Stomach smooth muscle (tissue), 2 donors: ENCODE measurements around the gene ADARB2.

Experiments used
- H3K27ac ChIP-seq: one replicate; pipeline ENCODE4 v1.7.0; 2013; ENCODE audit warnings: mild to moderate bottlenecking, low read length, inconsistent platforms
- H3K27me3 ChIP-seq, 2 donors: one replicate each; pipeline ENCODE4 v1.7.0; 2013; ENCODE audit warnings: low read length in 2 of 2; ENCODE audit not compliant: insufficient read depth in 2 of 2, control insufficient read depth in 1 of 2
- H3K36me3 ChIP-seq, 2 donors: one replicate each; pipeline ENCODE4 v1.7.0; 2013; ENCODE audit warnings: low read length in 2 of 2; ENCODE audit not compliant: control insufficient read depth in 2 of 2, insufficient read depth in 2 of 2
- H3K4me1 ChIP-seq: one replicate; pipeline ENCODE4 v1.7.0; 2013; ENCODE audit warnings: low read length; ENCODE audit not compliant: control insufficient read depth, insufficient read depth
- H3K4me3 ChIP-seq, 2 donors: one replicate each; pipeline ENCODE4 v1.7.0; 2013; ENCODE audit warnings: low read length in 2 of 2
- H3K9ac ChIP-seq, 2 donors: one replicate each; pipeline ENCODE4 v1.7.0; 2013; ENCODE audit warnings: low read length in 2 of 2, mild to moderate bottlenecking in 1 of 2
- H3K9me3 ChIP-seq, 2 donors: one replicate each; pipeline ENCODE4 v1.7.0; 2013; ENCODE audit warnings: low read length in 2 of 2; ENCODE audit not compliant: control insufficient read depth in 2 of 2
- donor health status: healthy.
- donor health status: Pancreatic carcinoma.

Gene ADARB2

DNA sequence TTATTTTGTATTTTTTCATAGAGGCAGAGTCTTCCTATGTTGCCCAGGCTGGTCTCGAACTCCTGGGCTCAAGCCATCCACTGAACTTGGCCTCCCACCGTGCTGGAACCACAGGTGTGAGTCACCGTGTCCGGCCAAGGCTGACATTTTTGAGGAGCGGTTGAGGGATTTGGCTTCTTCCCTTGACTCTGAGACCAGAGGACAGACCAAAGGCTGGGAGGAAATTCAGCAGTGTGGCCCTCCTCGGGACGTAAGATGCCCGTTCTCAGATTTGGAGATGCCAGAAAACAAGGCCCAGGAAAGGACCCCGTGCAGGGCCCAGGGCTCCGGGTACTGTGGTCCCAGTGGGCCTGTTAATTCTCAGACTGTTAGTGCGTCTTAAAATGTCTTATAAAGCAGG, 535.0 kb downstream of the ADARB2 start:
- Histone ChIP-seq H3K9ac (no peak overlapping the region), H3K36me3 (no peaks in the 10 kb centered on the region), H3K4me1 (no peaks in the 10 kb centered on the region), H3K9me3 (no peaks in the 10 kb centered on the region), H3K4me3 (no peak overlapping the region), H3K27me3 (peaks cover 0 to 7% of the 10 kb centered on the region in 2 donors), H3K27ac (no peak overlapping the region)

DNA sequence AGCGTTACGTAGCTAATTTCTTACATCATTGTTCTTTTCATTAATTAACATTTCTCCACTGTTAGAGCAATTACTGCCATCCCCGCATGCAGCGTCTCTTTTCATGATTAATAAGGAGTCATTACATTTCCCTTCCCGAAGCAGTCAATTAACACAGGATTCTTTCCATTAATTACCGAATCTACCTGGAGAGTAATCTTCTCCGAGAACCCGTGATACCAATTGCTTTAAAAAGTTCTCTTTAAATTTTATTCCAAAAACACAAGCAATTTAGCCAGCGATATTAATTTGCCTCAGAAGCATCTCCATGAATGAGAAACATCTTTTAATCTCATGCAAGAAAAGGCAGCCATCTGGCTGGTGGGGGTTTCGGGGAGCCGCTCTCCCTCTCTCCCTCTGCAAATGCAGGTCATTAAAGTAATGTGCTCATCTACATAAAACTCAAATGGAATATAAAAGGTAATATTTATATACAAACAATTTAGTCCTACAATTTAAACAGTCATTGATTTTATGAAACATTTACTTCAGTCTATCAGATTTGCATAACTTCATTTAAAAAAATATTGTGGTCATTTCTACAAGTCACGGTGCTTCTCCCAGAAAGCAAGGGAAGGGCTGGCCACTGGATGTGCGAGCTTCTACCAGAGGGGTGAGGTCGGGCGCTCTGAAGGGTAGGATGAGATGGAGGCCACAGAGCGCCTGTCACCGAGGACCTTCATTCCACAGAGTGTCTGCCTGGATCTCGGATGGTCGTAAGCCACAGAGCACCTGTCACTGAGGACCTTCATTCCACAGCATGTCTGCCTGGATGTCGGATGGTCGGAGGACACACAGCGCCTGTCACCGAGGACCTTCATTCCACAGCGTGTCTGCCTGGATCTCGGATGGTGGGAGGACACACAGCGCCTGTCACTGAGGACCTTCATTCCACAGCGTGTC, 536.2 kb downstream of the ADARB2 start:
- Histone ChIP-seq H3K4me3 (no peak overlapping the region), H3K9me3 (no peaks in the 10 kb centered on the region), H3K27ac (no peak overlapping the region), H3K27me3 (peaks cover 0 to 7% of the 10 kb centered on the region in 2 donors), H3K36me3 (no peaks in the 10 kb centered on the region), H3K9ac (no peak overlapping the region), H3K4me1 (no peaks in the 10 kb centered on the region)

DNA sequence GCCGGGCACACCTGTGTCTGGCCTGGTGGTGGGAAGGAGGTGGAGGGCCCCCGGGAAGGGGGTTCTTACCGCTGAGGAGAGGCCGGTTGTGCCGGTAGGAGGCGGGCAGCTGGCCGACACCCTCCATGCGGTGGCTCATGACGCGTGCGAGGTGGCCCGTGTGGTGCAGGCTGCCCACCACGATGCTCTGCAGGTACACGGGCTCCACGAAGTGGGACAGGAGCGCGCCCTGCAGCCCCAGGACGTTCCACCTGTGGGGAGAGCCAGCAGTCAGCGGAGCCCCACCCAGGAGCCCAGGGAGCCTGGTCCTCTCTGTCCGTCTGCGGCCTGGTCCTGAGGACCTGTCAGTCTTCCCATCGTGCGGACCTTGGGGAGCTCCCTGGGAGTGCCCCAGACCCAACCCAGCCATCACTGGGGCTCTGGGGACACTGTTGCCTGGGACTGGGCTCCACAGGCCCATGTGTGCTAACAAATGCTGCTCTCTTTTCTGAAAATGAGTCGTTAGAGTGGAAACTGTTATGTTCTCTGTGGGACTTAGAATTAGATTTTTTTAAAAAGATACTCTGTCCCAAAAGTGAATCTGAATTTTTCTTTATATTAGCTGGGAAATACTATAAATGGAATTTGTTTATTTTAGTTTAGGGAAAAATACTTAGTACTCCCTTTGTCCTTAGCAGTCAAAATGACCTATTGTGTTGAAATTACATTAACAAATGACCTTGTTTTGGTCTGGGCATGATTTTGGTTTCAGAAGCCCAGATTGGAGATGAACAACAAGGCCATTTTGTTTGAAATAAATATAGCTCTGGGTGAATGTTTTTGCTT, 537.2 kb downstream of the ADARB2 start:
- Histone ChIP-seq H3K9ac (no peak overlapping the region), H3K36me3 (no peaks in the 10 kb centered on the region), H3K4me1 (no peaks in the 10 kb centered on the region), H3K9me3 (no peaks in the 10 kb centered on the region), H3K27ac (no peak overlapping the region), H3K27me3 (peaks cover 4 to 7% of the 10 kb centered on the region in 2 donors), H3K4me3 (no peak overlapping the region)

DNA sequence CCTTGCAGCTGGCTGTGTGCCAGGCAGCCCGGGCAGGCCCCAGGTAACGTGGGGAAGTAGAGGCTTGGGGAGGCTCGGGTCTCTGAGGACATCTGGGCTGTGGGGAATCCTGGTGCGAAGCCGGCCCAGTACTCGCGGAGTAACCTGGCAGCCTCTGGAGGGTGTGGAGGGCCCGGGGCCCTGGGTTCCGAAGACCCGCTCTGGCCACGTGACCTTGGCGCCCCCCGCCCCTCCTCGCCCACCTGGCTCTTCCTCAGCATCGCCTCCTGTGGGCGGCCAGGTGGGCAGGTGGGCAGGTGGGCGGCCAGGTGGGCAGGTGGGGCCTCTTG, 538.0 kb downstream of the ADARB2 start:
- Histone ChIP-seq H3K9me3 (no peaks in the 10 kb centered on the region), H3K27me3 (peaks cover 4 to 7% of the 10 kb centered on the region in 2 donors), H3K4me1 (no peaks in the 10 kb centered on the region), H3K4me3 (no peak overlapping the region), H3K27ac (no peak overlapping the region), H3K36me3 (no peaks in the 10 kb centered on the region), H3K9ac (no peak overlapping the region)

DNA sequence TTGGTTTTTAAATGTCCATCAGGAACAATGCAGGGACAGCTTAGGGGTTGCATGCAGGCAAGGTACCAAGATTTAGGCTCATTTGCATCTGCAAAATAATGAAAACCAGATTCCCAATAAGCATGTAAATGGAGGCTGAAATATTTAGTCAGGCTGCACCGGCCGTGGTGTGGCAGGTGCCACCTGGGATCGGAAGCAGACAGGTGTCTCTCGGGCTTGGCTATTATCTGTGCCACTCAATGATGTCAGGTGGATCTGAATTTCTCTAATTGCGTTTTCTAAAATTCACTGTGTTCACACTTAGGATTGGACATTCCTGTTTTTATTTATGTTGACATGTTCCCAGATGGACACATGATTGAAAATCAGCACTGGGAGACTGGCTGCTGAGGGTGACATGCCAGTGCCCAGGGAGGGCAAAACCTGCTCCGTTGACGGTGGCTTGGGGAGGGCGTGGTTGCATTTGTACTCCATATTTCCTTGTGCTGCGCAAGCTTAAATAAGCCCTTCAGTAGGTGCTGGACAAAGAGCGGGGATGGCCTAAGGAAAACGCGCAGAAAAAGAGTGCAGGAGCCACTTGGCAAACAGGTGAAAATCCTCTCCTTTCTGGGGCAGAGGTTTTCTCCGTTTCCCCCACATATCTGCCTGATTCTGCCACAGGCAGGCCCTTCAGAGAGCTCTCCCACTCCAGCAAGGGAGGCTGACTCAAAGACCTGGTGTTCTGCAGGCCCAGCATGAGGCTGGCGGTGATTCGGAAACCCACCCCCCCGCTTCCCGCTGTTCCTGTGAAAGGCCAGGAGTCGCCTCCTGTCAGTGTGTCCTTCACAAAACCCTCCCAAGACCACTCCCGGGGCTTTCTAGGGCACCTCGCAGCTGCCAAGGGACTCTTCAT, 538.6 kb downstream of the ADARB2 start:
- Histone ChIP-seq H3K36me3 (no peaks in the 10 kb centered on the region), H3K4me1 (no peaks in the 10 kb centered on the region), H3K27ac (no peak overlapping the region), H3K9ac (no peak overlapping the region), H3K27me3 (peaks cover 4 to 7% of the 10 kb centered on the region in 2 donors), H3K9me3 (no peaks in the 10 kb centered on the region), H3K4me3 (no peak overlapping the region)

DNA sequence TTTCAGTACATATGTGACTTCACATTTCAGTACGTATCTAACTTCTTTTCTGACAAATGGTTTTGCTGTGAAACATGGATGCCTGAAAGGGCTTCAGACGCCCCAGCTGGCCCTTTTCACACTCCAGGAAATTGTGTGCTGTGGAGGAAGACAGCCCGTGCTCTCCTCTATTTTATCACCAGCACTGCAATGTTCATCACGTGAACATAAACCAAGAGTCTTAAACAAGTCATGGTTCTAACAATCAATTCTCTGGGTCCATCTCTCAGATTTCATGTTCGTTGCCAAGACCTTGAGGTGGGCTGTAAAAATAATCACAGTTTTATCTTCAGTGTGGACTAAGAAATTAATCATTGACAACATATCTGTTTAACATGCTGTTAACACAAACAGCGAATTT, 539.9 kb downstream of the ADARB2 start:
- Histone ChIP-seq H3K27me3 (peaks cover 4 to 7% of the 10 kb centered on the region in 2 donors), H3K4me1 (no peaks in the 10 kb centered on the region), H3K36me3 (no peaks in the 10 kb centered on the region), H3K9ac (no peak overlapping the region), H3K27ac (no peak overlapping the region), H3K4me3 (no peak overlapping the region), H3K9me3 (no peaks in the 10 kb centered on the region)

DNA sequence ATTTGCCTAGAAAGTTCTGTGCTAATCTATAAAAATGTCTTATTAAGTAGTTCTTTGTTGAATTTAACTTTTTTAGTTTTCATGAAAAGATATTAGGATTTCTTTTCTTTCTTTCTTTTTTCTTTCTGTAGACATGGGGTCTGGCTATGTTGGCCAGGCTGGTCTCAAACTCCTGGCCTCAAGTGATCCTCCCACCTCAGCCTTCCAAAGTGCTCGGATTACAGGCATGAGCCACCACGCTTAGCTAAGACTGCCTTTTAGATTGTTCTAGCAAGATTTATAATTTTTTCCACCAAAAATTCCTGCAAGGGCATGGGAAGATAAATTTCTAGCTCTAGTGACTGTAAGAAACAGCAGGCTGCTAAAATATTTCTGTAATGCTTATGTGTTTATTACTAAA, 540.7 kb downstream of the ADARB2 start:
- no peak overlapping the region for H3K27ac ChIP-seq
- H3K9ac ChIP-seq, result no peak overlapping the region
- no peaks in the 10 kb centered on the region for H3K9me3 ChIP-seq
- no peaks in the 10 kb centered on the region for H3K4me1 ChIP-seq
- H3K4me3 ChIP-seq, result no peak overlapping the region
- H3K27me3 ChIP-seq, result peaks cover 6 to 7% of the 10 kb centered on the region in 2 donors
- no peaks in the 10 kb centered on the region for H3K36me3 ChIP-seq

DNA sequence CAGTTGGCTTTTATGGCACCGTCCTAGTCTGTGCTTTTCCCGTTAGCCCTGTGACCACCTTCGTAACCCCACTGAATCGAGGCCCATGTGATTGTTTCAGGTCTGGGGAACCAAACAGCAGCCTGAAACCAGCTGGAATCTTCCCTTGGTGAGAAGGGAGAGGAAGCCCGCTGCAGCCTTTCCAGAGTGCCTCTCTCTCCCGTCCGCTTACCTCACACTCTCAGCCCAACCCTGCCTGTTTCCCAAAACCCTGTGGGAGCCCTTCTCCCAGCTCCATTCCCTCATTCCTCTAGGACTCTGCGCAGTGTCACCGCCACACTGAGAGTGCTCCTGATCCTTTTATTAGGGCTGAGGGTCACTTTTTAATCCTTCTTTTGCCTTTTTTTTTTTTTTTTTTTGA, 541.5 kb downstream of the ADARB2 start:
- Histone ChIP-seq H3K36me3 (no peaks in the 10 kb centered on the region), H3K9ac (no peak overlapping the region), H3K4me3 (no peak overlapping the region), H3K4me1 (no peaks in the 10 kb centered on the region), H3K9me3 (no peaks in the 10 kb centered on the region), H3K27ac (no peak overlapping the region), H3K27me3 (peaks cover 7 to 12% of the 10 kb centered on the region in 2 donors)

DNA sequence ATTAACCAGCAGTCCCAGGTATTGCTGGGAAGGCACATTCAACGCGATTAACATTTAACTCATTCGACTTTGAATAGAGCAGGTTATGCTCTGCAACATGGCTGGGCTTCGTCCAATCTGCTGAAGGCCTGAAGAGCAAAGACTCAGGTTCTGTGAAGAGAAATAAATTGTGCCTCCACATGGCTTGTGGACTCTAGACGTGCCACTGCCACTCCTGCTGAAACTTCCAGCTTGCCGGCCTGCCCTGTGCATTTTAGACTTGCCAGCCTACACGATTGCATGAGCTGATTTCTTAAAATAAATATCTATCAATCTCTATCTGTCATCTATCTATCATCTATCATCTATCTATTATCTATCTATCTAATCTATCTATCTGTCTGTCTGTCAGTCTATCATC, 543.2 kb downstream of the ADARB2 start:
- peaks cover 1 to 12% of the 10 kb centered on the region in 2 donors for H3K27me3 ChIP-seq
- H3K9me3 ChIP-seq, result no peaks in the 10 kb centered on the region
- H3K9ac ChIP-seq, result no peak overlapping the region
- no peaks in the 10 kb centered on the region for H3K36me3 ChIP-seq
- no peak overlapping the region for H3K4me3 ChIP-seq
- no peak overlapping the region for H3K27ac ChIP-seq
- no peaks in the 10 kb centered on the region for H3K4me1 ChIP-seq

DNA sequence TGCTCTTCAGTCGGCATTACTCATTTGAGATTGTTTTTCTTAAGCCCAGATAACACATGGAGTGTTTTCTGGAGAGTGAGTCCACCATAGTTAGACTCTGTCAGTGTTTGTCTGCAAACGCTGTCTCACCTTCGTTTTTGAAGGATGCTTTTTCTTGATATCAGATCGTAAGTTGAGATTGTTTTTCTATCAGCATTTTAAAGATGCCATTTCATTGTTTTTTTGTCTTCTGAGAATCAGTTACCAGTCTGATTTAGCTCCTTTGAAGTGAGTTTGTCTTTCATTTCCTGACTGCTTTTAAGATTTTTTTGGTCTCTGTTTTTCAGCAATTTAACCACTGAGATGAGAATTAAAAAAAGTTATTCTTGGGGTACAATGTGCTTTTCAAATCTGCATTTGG, 543.8 kb downstream of the ADARB2 start:
- H3K36me3 ChIP-seq, result no peaks in the 10 kb centered on the region
- peaks cover 0 to 12% of the 10 kb centered on the region in 2 donors for H3K27me3 ChIP-seq
- no peak overlapping the region for H3K9ac ChIP-seq
- H3K9me3 ChIP-seq, result no peaks in the 10 kb centered on the region
- no peak overlapping the region for H3K4me3 ChIP-seq
- H3K4me1 ChIP-seq, result no peaks in the 10 kb centered on the region
- H3K27ac ChIP-seq, result no peak overlapping the region
